ENCODE measurements around the gene MYL12B. TPM values are rescaled to one million over a fixed set of nuclear protein-coding genes. Genes with fewer than 3 reads are reported as not detected.

Gene MYL12B
- total and polyA plus RNA-seq, 10 donors: 176 to 371 (median 245) TPM

DNA sequence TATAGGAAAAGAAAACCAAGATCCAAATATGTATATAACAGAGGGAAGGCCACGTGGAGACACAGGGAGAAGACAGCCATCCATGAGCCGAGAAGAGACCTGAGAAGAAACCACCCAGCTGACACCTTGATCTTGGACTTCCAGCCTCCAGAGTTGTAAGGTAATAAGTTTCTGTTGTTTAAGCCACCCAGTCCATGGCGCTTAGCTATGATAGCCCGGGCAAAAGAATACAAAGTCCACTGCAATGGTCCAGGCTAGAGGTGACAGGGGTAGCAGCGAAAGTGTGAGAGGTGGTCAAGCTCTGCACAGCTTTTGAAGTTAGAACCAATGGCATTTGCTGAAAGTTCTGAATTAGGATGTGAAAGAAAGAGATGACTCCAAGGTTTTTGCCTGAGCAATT, 44.9 kb upstream of the MYL12B start:
- intact Hi-C loops (cut with DNase I; ENCODE audit: low total_unique reads): no loop called here
- H3K4me3 ChIP-seq: no peak overlapping the region

DNA sequence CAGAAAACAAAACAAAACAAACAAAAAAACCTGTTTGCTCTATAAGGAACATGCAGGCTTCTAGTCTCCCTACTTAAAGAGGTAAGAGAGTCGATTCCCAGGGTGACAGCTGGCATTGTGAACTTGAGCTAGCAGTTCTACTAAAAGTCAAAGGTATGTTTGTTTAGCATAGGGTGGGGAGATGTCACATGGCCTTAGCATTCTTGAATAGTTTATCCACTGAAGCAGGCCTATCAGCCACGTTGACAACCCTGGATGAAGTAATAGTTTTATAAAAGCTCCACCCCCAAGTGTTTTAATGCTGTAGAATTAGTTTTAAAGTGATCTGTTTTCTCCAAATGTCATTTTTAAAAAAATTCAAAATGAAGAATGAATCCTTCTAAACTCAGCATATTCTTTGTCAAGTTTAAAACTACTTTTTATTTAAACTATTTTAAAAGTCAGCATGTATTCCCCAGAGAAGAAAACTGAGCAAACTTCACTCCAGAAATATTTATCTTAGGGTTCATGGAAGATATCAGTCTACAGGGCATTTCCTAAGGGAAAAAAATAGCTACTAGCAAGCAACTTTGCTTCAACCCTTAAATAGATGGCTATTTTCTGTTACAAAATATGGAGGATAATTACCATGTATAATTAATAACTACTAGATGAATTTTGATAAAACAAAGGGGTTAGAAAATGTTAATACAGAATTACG, 43.8 kb upstream of the MYL12B start:
- intact Hi-C loops (cut with DNase I; ENCODE audit: low total_unique reads): no loop called here
- no peak for DNase-seq
- H3K4me1 ChIP-seq: peaks cover 0 to 9% (median 4%) of the 10 kb centered on the region in 6 donors
- H3K9me3 ChIP-seq: no peaks in the 10 kb centered on the region
- H3K27me3 ChIP-seq (replicated peaks in 1 of 7): no peaks in the 10 kb centered on the region
- no peak overlapping the region for H3K27ac ChIP-seq
- no peak for TF ChIP-seq CTCF (IDR thresholded peaks at IDR 0.05 in 8 of 11, conservative IDR thresholded peaks at IDR 0.05 in 3 of 11)
- no peak for TF ChIP-seq POLR2AphosphoS5 (IDR thresholded peaks at IDR 0.05)
- peaks cover 0 to 6% (median 0%) of the 10 kb centered on the region in 6 donors for H3K36me3 ChIP-seq
- H3K4me3 ChIP-seq: no peak overlapping the region
- 61 to 74% (median 64%) methylated on average over 3 of the region's 3 CpGs for WGBS, 5 donors

More for the DNA sequence above, 44.9 kb upstream of the MYL12B start:
- Histone ChIP-seq H3K9me3 (no peaks in the 10 kb centered on the region), H3K27me3 (replicated peaks in 1 of 7) (no peaks in the 10 kb centered on the region), H3K36me3 (peaks cover 0 to 6% (median 0%) of the 10 kb centered on the region in 6 donors), H3K4me1 (peaks cover 0 to 12% (median 6%) of the 10 kb centered on the region in 6 donors), H3K27ac (no peak overlapping the region)
- 75 to 94% (median 77%) methylated on average over 5 of the region's 5 CpGs for WGBS, 5 donors
- no peak for TF ChIP-seq POLR2AphosphoS5 (IDR thresholded peaks at IDR 0.05)
- no peak for TF ChIP-seq CTCF (IDR thresholded peaks at IDR 0.05 in 8 of 11, conservative IDR thresholded peaks at IDR 0.05 in 3 of 11)
- no peak for TF ChIP-seq POLR2A (IDR thresholded peaks at IDR 0.05)
- DNase-seq: no peak

- TF ChIP-seq POLR2A (IDR thresholded peaks at IDR 0.05) (no peak), POLR2AphosphoS5 (IDR thresholded peaks at IDR 0.05) (no peak), CTCF (IDR thresholded peaks at IDR 0.05 in 8 of 11, conservative IDR thresholded peaks at IDR 0.05 in 3 of 11) (no peak)
- 91 to 96% (median 93%) methylated on average over 2 of the region's 2 CpGs for WGBS, 5 donors
- no peak for DNase-seq
- no peaks in the 10 kb centered on the region for H3K9me3 ChIP-seq
- intact Hi-C loops (cut with DNase I; ENCODE audit: low total_unique reads): no loop called here
- no peak overlapping the region for H3K4me3 ChIP-seq
- H3K36me3 ChIP-seq: peaks cover 0 to 6% (median 0%) of the 10 kb centered on the region in 6 donors
- no peaks in the 10 kb centered on the region for H3K27me3 ChIP-seq (replicated peaks in 1 of 7)
- H3K4me1 ChIP-seq: peaks cover 0 to 1% (median 0%) of the 10 kb centered on the region in 6 donors
- no peak overlapping the region for H3K27ac ChIP-seq
These were observed 43.1 kb upstream of the MYL12B start for GRCh38 chr18:3218819-3219218.

DNA sequence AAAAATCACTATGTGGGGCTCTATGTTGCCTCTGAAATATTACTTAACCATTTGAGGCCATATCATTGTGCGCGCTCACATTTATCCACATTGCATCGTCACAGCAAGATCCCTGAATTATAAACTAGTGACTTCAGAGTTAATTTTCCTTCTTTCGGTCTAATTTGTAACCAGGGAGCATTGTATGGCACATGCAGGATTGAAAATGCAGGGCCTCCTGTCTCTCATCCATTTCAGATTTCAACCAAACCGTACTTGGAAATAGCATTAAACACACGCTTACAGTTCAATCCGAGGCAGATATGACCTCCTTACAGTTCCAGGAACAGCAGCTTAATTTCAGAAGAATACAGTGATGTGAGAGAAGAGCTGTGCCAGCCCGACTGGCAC, 42.7 kb upstream of the MYL12B start:
- intact Hi-C loops (cut with DNase I; ENCODE audit: low total_unique reads): no loop called here
- no peak overlapping the region for H3K27ac ChIP-seq
- H3K27me3 ChIP-seq (replicated peaks in 1 of 7): no peaks in the 10 kb centered on the region
- H3K4me3 ChIP-seq: no peak overlapping the region
- no peak for DNase-seq
- TF ChIP-seq POLR2AphosphoS5 (IDR thresholded peaks at IDR 0.05) (no peak), CTCF (IDR thresholded peaks at IDR 0.05 in 8 of 11, conservative IDR thresholded peaks at IDR 0.05 in 3 of 11) (no peak), POLR2A (IDR thresholded peaks at IDR 0.05) (no peak)
- 88 to 93% (median 90%) methylated on average over 8 of the region's 8 CpGs for WGBS, 5 donors
- H3K9me3 ChIP-seq: no peaks in the 10 kb centered on the region
- H3K4me1 ChIP-seq: no peaks in the 10 kb centered on the region
- H3K36me3 ChIP-seq: peaks cover 0 to 6% (median 0%) of the 10 kb centered on the region in 6 donors

Data from spleen (tissue), 11 donors.